SK-N-SH (cell line): ENCODE data around the gene ATP5F1D. TPM values are rescaled to one million over a fixed set of nuclear protein-coding genes. Genes with fewer than 3 reads are reported as not detected.

Source experiments
- CTCF ChIA-PET: fragments of 300-600, 350-600 bp; formaldehyde crosslinking; extraction: SDS; loops from one replicate; lab custom pipeline; 2021; lab: Yijun Ruan, JAX
- POLR2A ChIA-PET: fragments of 350-600 bp; sonication (Branson Sonifier 250); formaldehyde crosslinking; extraction: SDS; loops from one replicate; lab custom pipeline; 2020; ENCODE audit warnings: antibody characterized with exemption, inconsistent platforms; lab: Yijun Ruan, JAX
- DNase-seq: peaks from one replicate; pipeline ENCODE4 v3.0.0; 2012
- H2AFZ ChIP-seq: fragments of 200-600 bp; sonication (generic); 2 replicates; pipeline ENCODE4 v1.8.1; 2016; ENCODE audit warnings: antibody characterized with exemption, mild to moderate bottlenecking, low read depth
- H3F3A ChIP-seq: fragments of 200-600 bp; sonication (generic); replicated peaks from 2 replicates; pipeline ENCODE3; 2016; ENCODE audit warnings: antibody characterized with exemption, mild to moderate bottlenecking; ENCODE audit not compliant: insufficient read depth
- H3K27ac ChIP-seq, 2 experiments: fragments of 200-500 bp in 1 of 2; fragments of 200-600 bp in 1 of 2; sonication (Bioruptor generic) in 1 of 2; sonication (generic), shearing (Covaris generic) in 1 of 2; 2 replicates each; pipeline versions ENCODE4 v1.5.1 to v1.6.1; 2014 to 2016; ENCODE audit warnings: low read depth in 2 of 2, inconsistent platforms in 1 of 2, low read length in 1 of 2, mild to moderate bottlenecking in 1 of 2, mixed read lengths in 1 of 2
- H3K27me3 ChIP-seq: fragments of 200-600 bp; sonication (generic), shearing (Covaris generic); 2 replicates; pipeline ENCODE4 v1.6.1; 2016; ENCODE audit warnings: mixed run types; ENCODE audit not compliant: insufficient read depth
- H3K36me3 ChIP-seq, 2 experiments: fragments of 200-500 bp in 1 of 2; fragments of 200-600 bp in 1 of 2; sonication (Bioruptor generic) in 1 of 2; sonication (generic) in 1 of 2; replicated peaks in 1 of 2; 2 replicates each; pipeline versions ENCODE3 to v1.5.1; 2014 to 2016; ENCODE audit warnings: low read length in 1 of 2, mild to moderate bottlenecking in 1 of 2; ENCODE audit not compliant: insufficient read depth in 2 of 2, control insufficient read depth in 1 of 2
- H3K4me1 ChIP-seq, 2 experiments: fragments of 200-500 bp in 1 of 2; fragments of 200-600 bp in 1 of 2; sonication (Bioruptor generic) in 1 of 2; sonication (generic), shearing (Covaris generic) in 1 of 2; 2 replicates each; pipeline versions ENCODE4 v1.5.1 to v1.6.1; 2014 to 2016; ENCODE audit warnings: low read depth in 1 of 2, low read length in 1 of 2, mixed run types in 1 of 2; ENCODE audit not compliant: insufficient read depth in 2 of 2, control insufficient read depth in 1 of 2
- H3K4me2 ChIP-seq: fragments of 200-600 bp; sonication (generic), shearing (Covaris generic); 2 replicates; pipeline ENCODE4 v1.6.1; 2017; ENCODE audit warnings: mixed run types
- H3K4me3 ChIP-seq, 2 experiments: fragments of 200-500 bp in 1 of 2; fragments of 200-600 bp in 1 of 2; sonication (Bioruptor generic) in 1 of 2; sonication (generic), shearing (Covaris generic) in 1 of 2; 2 replicates each; pipeline versions ENCODE4 v1.5.1 to v1.8.1; 2014 to 2016; ENCODE audit warnings: low read depth in 2 of 2, inconsistent platforms in 1 of 2, low read length in 1 of 2, mild to moderate bottlenecking in 1 of 2, mixed read lengths in 1 of 2, moderate library complexity in 1 of 2
- H3K79me2 ChIP-seq: fragments of 200-600 bp; sonication (generic); 2 replicates; pipeline ENCODE4 v1.8.1; 2017; ENCODE audit warnings: mild to moderate bottlenecking; ENCODE audit not compliant: insufficient read depth
- H3K9ac ChIP-seq: fragments of 200-600 bp; sonication (generic); 2 replicates; pipeline ENCODE4 v1.6.1; 2017; ENCODE audit warnings: mixed run types
- H3K9me2 ChIP-seq: fragments of 200-600 bp; sonication (generic); 2 replicates; pipeline ENCODE4 v1.6.1; 2017; ENCODE audit warnings: mixed run types
- H3K9me3 ChIP-seq: fragments of 200-600 bp; sonication (generic); 2 replicates; pipeline ENCODE4 v1.6.1; 2017; ENCODE audit warnings: mixed run types, mild to moderate bottlenecking, moderate library complexity
- H4K20me1 ChIP-seq: fragments of 200-600 bp; sonication (generic); 2 replicates; pipeline ENCODE4 v1.6.1; 2017; ENCODE audit warnings: mild to moderate bottlenecking, mixed run types; ENCODE audit not compliant: insufficient read depth
- ELF1 ChIP-seq: IDR thresholded peaks from 2 replicates; pipeline ENCODE4 v1.4.0; 2012
- EZH2phosphoT487 ChIP-seq: fragments of 200-600 bp; sonication (generic); IDR thresholded peaks from 2 replicates; pipeline ENCODE4 v1.6.1; 2017; ENCODE audit warnings: low read depth, mixed run types, mild to moderate bottlenecking, antibody characterized with exemption, moderate library complexity, borderline replicate concordance
- FOSL2 ChIP-seq: IDR thresholded peaks from 2 replicates; pipeline ENCODE4 v1.4.0; 2012; ENCODE audit warnings: low read depth, mild to moderate bottlenecking, moderate library complexity, borderline replicate concordance
- FOXJ3 ChIP-seq: sonication (generic); formaldehyde crosslinking; IDR thresholded peaks from 2 replicates; pipeline ENCODE4 v1.5.1; 2020; ENCODE audit warnings: mild to moderate bottlenecking, missing genetic modification reagents
- GATA2 ChIP-seq: sonication (generic); formaldehyde crosslinking; IDR thresholded peaks from 2 replicates; pipeline ENCODE4 v1.5.0; 2020; ENCODE audit warnings: mild to moderate bottlenecking, missing genetic modification reagents
- JUND ChIP-seq: IDR thresholded peaks from 2 replicates; pipeline ENCODE4 v1.4.0; 2012
- MXI1 ChIP-seq: IDR thresholded peaks from 2 replicates; pipeline ENCODE4 v1.6.1; 2012; ENCODE audit warnings: mild to moderate bottlenecking, low read depth, low read length, improper control_type of control experiment
- NFIC ChIP-seq: IDR thresholded peaks from 2 replicates; pipeline ENCODE4 v1.4.0; 2012; ENCODE audit warnings: borderline replicate concordance
- POLR2AphosphoS5 ChIP-seq: IDR thresholded peaks from 2 replicates; pipeline ENCODE4 v1.6.1; 2012; ENCODE audit warnings: low read depth, low read length
- RAD21 ChIP-seq: IDR thresholded peaks from 2 replicates; pipeline ENCODE4 v1.6.1; 2012; ENCODE audit warnings: mild to moderate bottlenecking, low read length
- RFX5 ChIP-seq: IDR thresholded peaks from 2 replicates; pipeline ENCODE4 v1.6.1; 2012; ENCODE audit warnings: mild to moderate bottlenecking, improper control_type of control experiment, low read length
- SMC3 ChIP-seq: IDR thresholded peaks from 2 replicates; pipeline ENCODE4 v1.6.1; 2012; ENCODE audit warnings: low read depth, low read length, improper control_type of control experiment
- TAF1 ChIP-seq: IDR thresholded peaks from 2 replicates; pipeline ENCODE4 v1.6.1; 2012; ENCODE audit warnings: low read depth, mild to moderate bottlenecking, low read length, moderate library complexity, borderline replicate concordance
- TCF12 ChIP-seq: IDR thresholded peaks from 2 replicates; pipeline ENCODE4 v1.4.0; 2012
- WGBS: methylation state at CpG from one replicate; pipeline ENCODE4 v1.1.6; 2017; ENCODE audit warnings: low lambda C conversion rate; 5-methylcytosine and 5-hydroxymethylcytosine counted together
- polyA plus RNA-seq, 3 experiments: library from polyadenylated mRNA; depleted of rRNA; stranded (reverse); fragments of >200 nt; gene quantifications; 2 replicates each; pipeline ENCODE4 v1.2.3, GENCODE V29; 2012
- TF ChIP-seq, protein P1 (sequence below): IDR thresholded peaks from 2 replicates; pipeline ENCODE4 v1.4.0; 2012; ENCODE audit warnings: low read depth, borderline replicate concordance
- TF ChIP-seq, protein P2 (sequence below): IDR thresholded peaks from 2 replicates; pipeline ENCODE4; 2012
- TF ChIP-seq, protein P3 (sequence below): fragments of 150-350 bp; IDR thresholded peaks from 2 replicates; pipeline ENCODE4 v1.6.1; 2017; ENCODE audit warnings: antibody characterized with exemption, low read length, low read depth, borderline replicate concordance

The ATP5F1D gene
- polyA plus RNA-seq, 1 of the 3 experiments (the other 2 are of a cell fraction) = 226 TPM

DNA sequence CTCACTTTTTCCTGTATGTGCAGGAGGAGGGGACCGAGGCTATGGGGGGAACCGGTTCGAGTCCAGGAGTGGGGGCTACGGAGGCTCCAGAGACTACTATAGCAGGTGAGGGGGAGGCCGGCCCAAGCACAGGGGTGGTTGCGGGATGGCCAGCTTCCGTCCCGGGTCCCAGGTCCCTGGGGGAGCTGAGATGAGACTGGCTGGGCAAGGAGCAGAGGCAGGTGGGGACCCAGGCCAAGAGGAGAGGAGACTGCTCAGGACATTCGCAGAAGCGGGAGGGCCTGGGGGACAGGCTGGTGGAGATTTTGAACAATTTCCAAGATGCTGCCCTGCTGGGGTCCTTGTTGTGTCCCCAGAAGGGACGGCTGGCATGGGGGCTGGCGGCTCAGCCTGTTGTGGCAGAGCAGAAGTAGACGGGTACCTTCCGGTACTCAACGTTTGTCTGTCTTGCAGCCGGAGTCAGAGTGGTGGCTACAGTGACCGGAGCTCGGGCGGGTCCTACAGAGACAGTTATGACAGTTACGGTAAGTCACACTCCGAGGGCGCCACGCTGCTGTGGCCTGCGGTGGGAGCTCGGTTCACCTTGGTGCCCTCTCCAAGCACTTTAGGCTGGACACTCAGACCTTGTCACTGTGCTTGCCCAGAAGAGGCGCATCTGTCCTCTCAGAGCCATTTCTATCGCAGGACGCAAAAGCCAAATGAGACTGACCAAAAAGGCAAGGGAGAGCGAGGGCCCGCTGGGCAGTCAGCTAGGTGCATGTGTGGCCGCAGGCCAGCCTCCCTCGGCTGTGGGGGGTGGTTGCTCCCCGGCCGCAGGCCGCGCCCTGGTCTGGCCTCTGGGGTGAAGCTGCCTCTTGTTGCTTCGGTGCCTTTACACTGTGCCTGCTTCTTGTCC is 30.2 kb downstream of the ATP5F1D start:
- Histone ChIP-seq H3K79me2 (peaks cover 65% of the 10 kb centered on the region), H3K4me3 (peak overlapping the region; percentile 78 to 86; a peak in 3 of 4 replicates), H3K36me3 (peaks cover 45 to 50% of the 10 kb centered on the region in 2 experiments), H3K9me2 (no peaks in the 10 kb centered on the region), H3K4me2 (peak overlapping the region; percentile 98), H3K9me3 (no peaks in the 10 kb centered on the region), H3K27ac (peak overlapping the region in 1 of 2 experiments; percentile 91; a peak in 2 of 4 replicates), H2AFZ (no peak overlapping the region), H3K9ac (peak overlapping the region; percentile 91; the same call in 1 of the 2 replicates), H4K20me1 (peaks cover 53% of the 10 kb centered on the region), H3K4me1 (peaks cover 36 to 66% of the 10 kb centered on the region in 2 experiments; a peak in 2 of 4 replicates), H3F3A (peaks cover 55% of the 10 kb centered on the region), H3K27me3 (no peaks in the 10 kb centered on the region)
- ChIA-PET POLR2A (interaction anchor here (0.9 kb wide), 1 partner anchor 9 kb away, joined by 3 read pairs; no protein-coding TSS in a partner anchor), CTCF (interaction anchor here (1.0 to 5.8 kb wide), 4 partner anchors 10 to 31 kb away, joined by 3 to 62 read pairs (median 3); no protein-coding TSS in a partner anchor)
- TF ChIP-seq POLR2AphosphoS5 (no peak), SMC3 (no peak), TCF12 (no peak), RFX5 (no peak), FOSL2 (no peak), NFIC (no peak), RAD21 (no peak), ELF1 (no peak), GATA2 (CRISPR knock-in tag) (no peak), EZH2phosphoT487 (no peak), TAF1 (no peak)
- 95% methylated on average over 25 of the region's 37 CpGs for WGBS
- no peak for DNase-seq

DNA sequence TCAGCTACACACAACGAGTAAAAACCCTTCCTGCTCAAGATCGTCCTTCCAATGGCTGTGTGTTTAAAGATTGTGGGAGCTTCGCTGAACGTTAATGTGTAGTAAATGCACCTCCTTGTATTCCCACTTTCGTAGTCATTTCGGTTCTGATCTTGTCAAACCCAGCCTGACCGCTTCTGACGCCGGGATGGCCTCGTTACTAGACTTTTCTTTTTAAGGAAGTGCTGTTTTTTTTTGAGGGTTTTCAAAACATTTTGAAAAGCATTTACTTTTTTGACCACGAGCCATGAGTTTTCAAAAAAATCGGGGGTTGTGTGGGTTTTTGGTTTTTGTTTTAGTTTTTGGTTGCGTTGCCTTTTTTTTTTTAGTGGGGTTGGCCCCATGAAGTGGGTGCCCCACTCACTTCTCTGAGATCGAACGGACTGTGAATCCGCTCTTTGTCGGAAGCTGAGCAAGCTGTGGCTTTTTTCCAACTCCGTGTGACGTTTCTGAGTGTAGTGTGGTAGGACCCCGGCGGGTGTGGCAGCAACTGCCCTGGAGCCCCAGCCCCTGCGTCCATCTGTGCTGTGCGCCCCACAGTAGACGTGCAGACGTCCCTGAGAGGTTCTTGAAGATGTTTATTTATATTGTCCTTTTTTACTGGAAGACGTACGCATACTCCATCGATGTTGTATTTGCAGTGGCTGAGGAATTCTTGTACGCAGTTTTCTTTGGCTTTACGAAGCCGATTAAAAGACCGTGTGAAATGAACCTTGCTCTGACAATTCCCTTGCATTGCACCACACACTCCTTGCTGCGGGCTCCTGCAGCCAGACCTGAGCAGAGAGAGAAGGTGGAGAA is 31.1 kb downstream of the ATP5F1D start:
- H3K9me3 ChIP-seq = no peaks in the 10 kb centered on the region
- H3K36me3 ChIP-seq = peaks cover 45 to 54% of the 10 kb centered on the region in 2 experiments
- no peak overlapping the region for H3K4me3 ChIP-seq
- H3K27ac ChIP-seq = peak overlapping the region in 1 of 2 experiments; percentile 91; a peak in 2 of 4 replicates
- WGBS = 91% methylated on average over 30 of the region's 33 CpGs
- DNase-seq = no peak
- H3K27me3 ChIP-seq = no peaks in the 10 kb centered on the region
- no peak overlapping the region for H2AFZ ChIP-seq
- ChIA-PET POLR2A (interaction anchor here (0.9 to 1.2 kb wide), 4 partner anchors 8 to 178 kb away, joined by 3 to 8 read pairs (median 3); no protein-coding TSS in a partner anchor), CTCF (interaction anchor here (0.7 to 5.8 kb wide), 7 partner anchors 11 to 99 kb away, joined by 3 to 62 read pairs (median 3); no protein-coding TSS in a partner anchor)
- peaks cover 55% of the 10 kb centered on the region for H3F3A ChIP-seq
- 0 out of 2 replicates have a peak overlapping the region, but pooled peaks have one; percentile 98 for H3K4me2 ChIP-seq
- TF ChIP-seq RAD21 = no peak
- TF ChIP-seq MXI1 = no peak
- no peak for TF ChIP-seq JUND
- TF ChIP-seq, protein P1, sequence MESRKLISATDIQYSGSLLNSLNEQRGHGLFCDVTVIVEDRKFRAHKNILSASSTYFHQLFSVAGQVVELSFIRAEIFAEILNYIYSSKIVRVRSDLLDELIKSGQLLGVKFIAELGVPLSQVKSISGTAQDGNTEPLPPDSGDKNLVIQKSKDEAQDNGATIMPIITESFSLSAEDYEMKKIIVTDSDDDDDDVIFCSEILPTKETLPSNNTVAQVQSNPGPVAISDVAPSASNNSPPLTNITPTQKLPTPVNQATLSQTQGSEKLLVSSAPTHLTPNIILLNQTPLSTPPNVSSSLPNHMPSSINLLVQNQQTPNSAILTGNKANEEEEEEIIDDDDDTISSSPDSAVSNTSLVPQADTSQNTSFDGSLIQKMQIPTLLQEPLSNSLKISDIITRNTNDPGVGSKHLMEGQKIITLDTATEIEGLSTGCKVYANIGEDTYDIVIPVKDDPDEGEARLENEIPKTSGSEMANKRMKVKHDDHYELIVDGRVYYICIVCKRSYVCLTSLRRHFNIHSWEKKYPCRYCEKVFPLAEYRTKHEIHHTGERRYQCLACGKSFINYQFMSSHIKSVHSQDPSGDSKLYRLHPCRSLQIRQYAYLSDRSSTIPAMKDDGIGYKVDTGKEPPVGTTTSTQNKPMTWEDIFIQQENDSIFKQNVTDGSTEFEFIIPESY = no peak
- TF ChIP-seq POLR2AphosphoS5 = no peak; the same call in 1 of the 2 replicates
- TF ChIP-seq, protein P2, sequence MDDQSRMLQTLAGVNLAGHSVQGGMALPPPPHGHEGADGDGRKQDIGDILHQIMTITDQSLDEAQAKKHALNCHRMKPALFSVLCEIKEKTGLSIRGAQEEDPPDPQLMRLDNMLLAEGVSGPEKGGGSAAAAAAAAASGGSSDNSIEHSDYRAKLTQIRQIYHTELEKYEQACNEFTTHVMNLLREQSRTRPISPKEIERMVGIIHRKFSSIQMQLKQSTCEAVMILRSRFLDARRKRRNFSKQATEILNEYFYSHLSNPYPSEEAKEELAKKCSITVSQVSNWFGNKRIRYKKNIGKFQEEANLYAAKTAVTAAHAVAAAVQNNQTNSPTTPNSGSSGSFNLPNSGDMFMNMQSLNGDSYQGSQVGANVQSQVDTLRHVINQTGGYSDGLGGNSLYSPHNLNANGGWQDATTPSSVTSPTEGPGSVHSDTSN = no peak
- no peak for TF ChIP-seq RFX5
- TF ChIP-seq FOXJ3 (CRISPR knock-in tag) = no peak
- TF ChIP-seq SMC3 = no peak
- TF ChIP-seq, protein P3, sequence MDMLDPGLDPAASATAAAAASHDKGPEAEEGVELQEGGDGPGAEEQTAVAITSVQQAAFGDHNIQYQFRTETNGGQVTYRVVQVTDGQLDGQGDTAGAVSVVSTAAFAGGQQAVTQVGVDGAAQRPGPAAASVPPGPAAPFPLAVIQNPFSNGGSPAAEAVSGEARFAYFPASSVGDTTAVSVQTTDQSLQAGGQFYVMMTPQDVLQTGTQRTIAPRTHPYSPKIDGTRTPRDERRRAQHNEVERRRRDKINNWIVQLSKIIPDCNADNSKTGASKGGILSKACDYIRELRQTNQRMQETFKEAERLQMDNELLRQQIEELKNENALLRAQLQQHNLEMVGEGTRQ = no peak
- H3K9me2 ChIP-seq = no peaks in the 10 kb centered on the region
- H3K79me2 ChIP-seq = peaks cover 74% of the 10 kb centered on the region
- H3K4me1 ChIP-seq = peaks cover 31 to 60% of the 10 kb centered on the region in 2 experiments; a peak in 2 of 4 replicates
- peaks cover 53% of the 10 kb centered on the region for H4K20me1 ChIP-seq
- no peak overlapping the region for H3K9ac ChIP-seq
